PFSK-1 (cell line): ENCODE data around the gene GIT2.

ENCODE experiments used
- FOXP2 ChIP-seq: optimal IDR thresholded peaks from 2 replicates; pipeline ENCODE3; 2011; ENCODE audit warnings: borderline replicate concordance, control low read depth, inconsistent platforms; ENCODE audit not compliant: insufficient read depth; ENCODE audit errors: extremely low read length, extremely low read depth
- POLR2AphosphoS5 ChIP-seq: IDR thresholded peaks from 2 replicates; pipeline ENCODE4 v1.6.1; 2012; ENCODE audit warnings: low read depth, mild to moderate bottlenecking, control low read depth, low read length, moderate library complexity
- SIN3A ChIP-seq: IDR thresholded peaks from 2 replicates; pipeline ENCODE4 v1.6.1; 2012; ENCODE audit warnings: mild to moderate bottlenecking, low read length, moderate library complexity, borderline replicate concordance; ENCODE audit not compliant: insufficient read depth
- TAF1 ChIP-seq: IDR thresholded peaks from 2 replicates; pipeline ENCODE4 v1.6.1; 2012; ENCODE audit warnings: low read length, control low read depth, borderline replicate concordance; ENCODE audit not compliant: insufficient read depth
- TF ChIP-seq, protein P1 (sequence below), 2 experiments: IDR thresholded peaks; 2 replicates each; pipeline versions ENCODE4 v1.6.1 to v1.8.0; 2011 to 2012; ENCODE audit warnings: low read depth in 2 of 2, low read length in 2 of 2, control low read depth in 1 of 2, inconsistent platforms in 1 of 2, mild to moderate bottlenecking in 1 of 2, moderate library complexity in 1 of 2; ENCODE audit not compliant: insufficient read depth in 1 of 2

DNA sequence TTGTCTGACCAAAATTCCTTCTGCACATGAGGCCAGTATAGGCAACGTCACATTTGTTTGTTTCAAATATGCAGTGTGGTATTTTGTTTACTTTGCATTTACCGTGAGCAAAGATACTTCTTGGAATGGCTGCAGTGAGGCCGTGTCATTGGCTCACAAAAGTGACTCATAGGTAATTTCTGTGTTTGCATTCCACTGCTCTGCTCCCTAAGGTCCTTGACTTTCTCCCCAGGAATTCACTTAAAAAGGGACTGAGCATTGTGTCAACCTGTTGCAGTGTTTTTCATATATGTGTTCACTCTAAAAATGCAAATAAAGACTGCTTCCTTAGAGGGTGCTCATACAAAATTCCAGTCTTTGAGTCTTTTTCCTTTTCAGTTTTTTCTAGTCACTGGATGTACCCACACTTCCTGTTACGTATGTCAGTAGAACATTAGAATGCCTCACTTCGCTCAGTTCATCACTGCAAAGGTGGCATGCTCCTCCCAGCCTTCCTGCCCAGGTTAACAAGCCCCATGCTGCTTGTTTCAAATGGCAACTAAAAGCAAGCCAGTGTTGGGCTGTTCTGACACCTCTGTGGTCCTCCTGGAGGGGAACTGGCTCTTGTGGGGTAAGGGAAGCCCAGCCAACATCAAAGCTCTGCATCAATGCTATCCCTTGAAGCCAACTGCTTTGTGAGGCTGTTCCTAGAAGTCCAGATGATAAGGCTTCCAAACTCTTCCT lies 43.1 kb upstream of the GIT2 start:
- no peak for TF ChIP-seq POLR2AphosphoS5
- no peak for TF ChIP-seq FOXP2
- TF ChIP-seq, protein P1, sequence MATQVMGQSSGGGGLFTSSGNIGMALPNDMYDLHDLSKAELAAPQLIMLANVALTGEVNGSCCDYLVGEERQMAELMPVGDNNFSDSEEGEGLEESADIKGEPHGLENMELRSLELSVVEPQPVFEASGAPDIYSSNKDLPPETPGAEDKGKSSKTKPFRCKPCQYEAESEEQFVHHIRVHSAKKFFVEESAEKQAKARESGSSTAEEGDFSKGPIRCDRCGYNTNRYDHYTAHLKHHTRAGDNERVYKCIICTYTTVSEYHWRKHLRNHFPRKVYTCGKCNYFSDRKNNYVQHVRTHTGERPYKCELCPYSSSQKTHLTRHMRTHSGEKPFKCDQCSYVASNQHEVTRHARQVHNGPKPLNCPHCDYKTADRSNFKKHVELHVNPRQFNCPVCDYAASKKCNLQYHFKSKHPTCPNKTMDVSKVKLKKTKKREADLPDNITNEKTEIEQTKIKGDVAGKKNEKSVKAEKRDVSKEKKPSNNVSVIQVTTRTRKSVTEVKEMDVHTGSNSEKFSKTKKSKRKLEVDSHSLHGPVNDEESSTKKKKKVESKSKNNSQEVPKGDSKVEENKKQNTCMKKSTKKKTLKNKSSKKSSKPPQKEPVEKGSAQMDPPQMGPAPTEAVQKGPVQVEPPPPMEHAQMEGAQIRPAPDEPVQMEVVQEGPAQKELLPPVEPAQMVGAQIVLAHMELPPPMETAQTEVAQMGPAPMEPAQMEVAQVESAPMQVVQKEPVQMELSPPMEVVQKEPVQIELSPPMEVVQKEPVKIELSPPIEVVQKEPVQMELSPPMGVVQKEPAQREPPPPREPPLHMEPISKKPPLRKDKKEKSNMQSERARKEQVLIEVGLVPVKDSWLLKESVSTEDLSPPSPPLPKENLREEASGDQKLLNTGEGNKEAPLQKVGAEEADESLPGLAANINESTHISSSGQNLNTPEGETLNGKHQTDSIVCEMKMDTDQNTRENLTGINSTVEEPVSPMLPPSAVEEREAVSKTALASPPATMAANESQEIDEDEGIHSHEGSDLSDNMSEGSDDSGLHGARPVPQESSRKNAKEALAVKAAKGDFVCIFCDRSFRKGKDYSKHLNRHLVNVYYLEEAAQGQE (IDR thresholded peaks at IDR 0.05; ENCODE audit: insufficient read depth in 1 of 2, low read depth in 2 of 2, low read length in 2 of 2), result no peak
- TF ChIP-seq SIN3A, result no peak
- no peak for TF ChIP-seq TAF1
